ENCODE results near the gene PALD1.

PALD1 gene

DNA sequence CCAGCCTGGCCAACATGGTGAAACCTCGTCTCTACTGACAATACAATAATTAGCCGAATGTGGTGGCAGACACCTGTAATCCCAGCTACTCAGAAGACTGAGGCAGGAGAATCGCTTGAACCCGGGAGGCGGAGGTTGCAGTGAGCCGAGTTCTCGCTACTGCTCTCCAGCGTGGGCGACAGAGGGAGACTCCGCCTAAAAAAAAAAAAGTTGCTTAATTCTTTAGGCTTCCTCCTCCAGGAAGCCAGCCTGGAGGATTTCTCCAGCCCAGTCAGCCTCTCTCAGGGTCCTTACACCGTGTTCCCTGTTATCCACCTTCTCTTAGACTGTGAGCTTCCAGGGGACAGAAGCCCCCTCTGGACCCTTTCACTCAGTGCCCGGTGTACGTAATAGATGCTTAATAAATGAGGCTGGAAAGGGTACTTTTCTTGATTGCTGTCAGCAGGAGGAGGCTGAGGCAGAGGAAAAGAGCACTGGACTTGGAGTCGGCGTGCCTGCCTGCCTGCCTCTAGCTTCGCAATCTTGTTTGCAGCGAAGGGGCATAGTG lies 20.7 kb upstream of the PALD1 start:
- DNase-seq (ENCODE audit: low read depth) = no peak

DNA sequence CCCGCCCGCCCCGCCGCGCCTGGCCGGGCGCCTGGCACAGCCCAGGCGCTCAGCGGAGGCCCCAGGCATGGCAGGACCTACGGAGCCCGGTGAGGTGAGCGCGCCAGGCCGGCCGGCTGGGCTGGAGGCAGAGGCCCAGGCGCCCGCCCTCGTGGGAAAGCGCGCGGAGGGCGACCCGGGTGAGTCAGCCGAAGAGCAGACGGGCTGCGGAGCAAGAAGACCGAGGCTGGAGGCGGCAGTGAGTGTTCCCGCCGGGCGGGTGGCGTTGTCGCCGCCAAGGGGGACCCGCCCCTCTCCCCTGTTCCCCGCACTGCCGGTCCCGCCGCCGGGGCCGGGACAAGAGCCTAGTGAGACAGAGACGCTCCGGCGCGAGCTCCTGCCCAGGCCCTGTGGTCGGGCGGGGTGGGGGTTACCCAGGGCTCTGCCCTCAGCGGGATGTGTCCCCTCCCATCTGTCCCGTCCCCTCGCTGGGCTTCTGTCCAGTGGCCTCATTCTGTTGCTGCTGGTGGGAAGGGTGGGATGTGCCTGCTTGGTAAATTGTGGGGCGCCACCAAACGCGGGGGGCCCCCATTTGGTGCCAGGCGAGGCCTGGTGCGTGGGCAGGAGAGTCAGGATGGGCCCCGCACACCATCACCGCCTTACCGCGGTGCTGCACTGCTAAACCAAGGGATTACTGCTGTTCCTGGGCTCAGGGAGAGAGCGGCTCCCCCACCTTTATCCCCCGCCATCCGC lies 20.1 kb upstream of the PALD1 start:
- DNase-seq (ENCODE audit: low read depth) = no peak

DNA sequence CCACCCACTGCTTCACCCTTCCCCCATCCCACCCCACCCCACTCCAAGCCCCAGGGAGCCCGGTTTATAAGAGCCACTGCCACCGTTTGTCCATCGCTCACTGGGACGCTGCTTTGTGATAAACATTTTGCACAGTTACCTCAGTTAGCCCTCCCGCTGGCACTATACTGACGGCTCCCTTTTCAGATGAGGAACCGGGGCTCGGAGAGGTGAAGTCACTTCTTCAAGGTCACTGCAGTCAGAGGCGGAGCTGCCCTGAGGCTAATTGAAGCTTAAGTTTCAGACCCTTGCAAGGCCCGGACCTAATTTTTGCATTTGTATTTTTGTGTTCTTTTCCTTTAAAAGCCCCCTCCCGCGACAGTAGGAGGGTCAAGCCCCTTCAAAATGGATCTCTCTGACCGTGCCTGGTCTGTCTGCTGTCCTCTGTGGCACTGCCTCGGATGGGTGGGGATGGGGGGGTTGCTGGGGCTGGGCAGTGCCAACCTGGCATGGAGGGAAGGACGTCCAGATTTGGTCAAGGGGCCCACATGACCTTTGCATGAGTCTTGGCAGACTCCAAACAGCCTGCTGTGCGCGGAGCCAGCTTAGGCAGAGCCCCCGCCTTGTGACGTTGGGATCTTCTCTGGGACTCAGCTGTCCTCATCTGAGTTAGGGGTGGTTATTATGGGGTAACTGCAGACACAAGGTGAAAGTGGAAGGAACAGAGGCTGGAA lies 19.4 kb upstream of the PALD1 start:
- no peak for DNase-seq (ENCODE audit: low read depth)

DNA sequence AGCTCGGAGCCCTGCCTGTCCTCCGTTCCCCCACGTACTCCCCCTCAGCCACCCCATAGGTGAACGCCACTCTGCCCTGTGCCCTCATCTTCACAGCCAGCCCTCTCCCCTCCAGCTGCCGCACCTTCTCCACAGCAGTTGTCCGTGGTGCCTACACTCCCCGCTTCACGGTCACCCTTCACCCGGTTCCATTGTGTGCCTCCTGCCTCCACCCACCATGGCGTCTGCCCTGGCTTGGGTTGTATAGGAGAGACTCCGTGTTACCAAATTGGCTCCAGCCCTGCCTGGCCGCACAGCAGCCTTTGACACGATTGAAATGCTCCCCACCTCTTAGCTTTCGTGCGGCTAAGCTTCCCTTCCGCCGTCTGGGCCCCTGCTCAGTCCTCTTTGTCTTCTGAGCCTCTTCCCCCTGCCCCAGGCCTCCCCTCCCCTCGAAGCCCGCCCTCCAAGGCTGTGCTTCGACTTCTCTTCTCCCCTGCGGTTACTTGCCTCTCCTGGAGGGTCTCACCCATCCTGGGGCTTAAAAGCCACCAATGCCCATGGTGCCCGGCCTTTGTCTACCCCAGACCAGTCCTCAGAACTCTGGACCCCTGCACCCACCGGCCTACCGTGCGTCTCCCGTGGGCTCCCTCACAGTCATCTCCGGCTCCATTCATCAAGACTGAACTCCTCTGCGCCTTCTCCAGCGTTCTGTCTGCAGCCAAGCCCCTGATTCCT lies 18.6 kb upstream of the PALD1 start:
- no peak for DNase-seq (ENCODE audit: low read depth)

DNA sequence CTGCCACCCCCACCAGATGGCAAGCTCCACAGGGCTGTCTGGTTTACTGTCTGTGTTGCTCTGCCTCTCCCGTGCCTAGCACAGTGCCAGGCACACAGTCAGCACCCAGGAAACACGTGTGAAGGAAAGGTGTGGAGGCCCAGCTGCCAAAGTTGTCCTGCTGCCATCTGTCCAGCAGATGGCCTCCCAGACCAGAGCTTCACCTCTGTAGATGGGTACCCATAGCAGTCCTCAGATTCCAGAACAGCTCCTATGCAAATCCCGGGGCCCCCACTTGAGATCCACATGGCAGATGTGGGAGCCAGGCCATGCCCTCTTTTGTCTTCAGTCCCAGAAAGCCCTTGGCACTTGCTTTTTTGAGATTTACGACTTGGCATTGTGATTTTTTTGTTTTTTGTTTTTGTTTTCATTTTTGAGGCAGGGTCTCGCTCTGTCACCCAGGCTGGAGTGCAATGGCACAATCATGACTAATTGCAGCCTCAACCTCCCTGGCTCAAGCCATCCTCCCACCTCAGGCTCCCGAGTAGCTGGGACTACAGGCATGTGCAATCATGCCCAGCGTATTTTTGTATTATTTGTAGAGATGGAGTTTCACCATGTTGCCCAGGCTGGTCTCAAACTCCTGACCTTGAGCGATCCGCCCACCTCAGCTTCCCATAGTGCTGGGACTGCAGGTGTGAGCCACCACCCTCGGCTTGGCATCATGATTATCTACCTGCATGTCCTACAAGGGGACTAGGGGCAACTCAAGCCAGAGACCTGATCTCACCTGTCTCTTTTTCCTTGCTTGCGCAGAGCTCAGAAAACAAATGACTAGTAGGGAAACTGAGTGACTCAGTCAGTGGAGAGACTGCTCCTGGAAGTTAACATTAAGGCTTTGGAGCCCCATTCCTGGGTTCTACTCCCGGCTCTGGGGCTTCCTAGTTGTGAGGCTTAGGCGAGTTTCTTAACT lies 16.9 kb upstream of the PALD1 start:
- DNase-seq (ENCODE audit: low read depth) = no peak

DNA sequence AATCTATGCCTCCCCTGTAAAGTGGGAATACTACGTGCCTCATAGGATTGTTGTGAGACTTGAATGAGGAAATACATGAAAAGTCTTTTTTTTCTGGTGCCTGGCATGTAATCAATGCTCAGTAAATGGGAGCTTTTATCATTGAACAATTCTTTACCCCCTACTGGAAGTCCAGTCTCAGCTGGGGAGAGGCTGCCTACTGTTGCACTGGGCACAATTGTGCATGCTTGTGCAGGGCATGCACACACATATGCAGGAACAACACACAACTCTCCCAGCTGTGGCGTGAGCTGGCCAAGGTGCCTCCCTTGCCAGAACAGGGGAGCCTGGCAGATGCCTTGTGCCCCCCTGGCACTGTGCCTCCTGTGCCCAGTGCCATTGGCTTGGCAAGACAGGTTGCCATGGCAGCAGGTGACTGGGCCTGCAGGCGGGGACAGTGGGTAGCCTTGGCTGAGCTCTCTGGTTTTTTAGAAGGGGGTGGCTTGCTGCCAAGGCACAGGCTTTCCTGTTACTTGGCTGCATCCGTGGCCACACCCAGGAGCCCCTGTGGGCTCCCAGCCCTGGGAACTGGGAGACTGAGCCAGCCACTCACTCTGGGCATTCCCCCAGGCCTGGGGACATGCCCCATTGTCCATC lies 16.1 kb upstream of the PALD1 start:
- no peak for DNase-seq (ENCODE audit: low read depth)

DNA sequence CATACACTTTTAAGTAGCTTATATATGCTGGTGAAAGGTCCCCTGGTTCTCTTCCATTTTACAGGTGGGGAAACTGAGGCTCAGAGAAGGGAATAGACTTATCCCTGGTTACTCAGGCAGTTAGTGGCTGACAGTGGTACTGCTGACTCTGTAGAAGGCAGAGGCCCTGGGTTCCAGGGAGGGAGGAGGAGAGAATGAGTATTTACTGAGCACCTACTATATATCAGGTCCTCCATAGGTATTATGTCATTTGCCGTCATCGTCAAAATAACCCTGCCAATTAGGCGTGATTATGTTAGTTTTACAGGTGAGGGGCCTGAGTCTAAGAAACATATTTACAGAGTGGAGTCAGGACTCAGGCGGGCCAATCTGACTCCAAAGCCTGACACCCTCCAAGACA lies 13.3 kb upstream of the PALD1 start:
- DNase-seq (ENCODE audit: low read depth) = no peak

DNA sequence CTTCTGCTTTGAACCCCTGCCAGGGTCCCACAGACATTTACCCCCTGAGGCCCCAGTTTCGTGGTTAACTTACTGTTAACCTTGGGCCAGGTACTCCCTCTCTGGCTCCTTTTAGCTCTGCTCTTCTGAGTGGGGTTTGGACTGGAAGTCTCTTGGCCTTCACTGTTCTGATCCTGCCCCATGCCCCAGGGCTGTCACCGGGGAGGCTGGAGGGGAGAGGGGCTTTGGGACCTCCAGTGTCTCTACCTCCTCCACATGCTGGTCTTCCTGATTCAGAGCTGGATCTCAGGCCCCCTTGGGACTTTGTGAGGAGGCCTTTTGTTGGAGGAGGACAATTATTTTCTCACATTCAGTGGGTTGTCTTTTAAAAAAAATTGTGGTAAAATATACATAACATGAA lies 12.7 kb upstream of the PALD1 start:
- no peak for DNase-seq (ENCODE audit: low read depth)

DNA sequence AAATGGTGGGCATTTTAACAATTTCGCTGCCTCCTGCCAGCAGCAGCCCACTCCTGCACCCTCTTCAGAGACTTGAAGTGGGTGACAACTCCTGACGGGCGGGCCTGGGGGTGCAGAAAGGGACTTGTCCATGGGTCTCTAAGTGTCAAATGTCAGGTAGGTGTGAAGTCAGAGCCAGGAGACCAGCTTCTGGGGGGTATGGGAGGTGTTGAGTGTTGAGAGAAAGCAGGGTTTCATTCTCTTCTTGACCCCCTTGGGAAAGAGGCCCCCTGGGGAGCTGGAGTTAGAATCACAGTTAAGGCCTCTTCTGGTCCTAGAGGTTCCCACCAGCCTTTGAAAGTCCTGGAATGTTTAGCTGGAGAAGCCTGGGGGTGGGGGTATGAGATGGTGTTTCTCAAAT lies 11.6 kb upstream of the PALD1 start:
- no peak for DNase-seq (ENCODE audit: low read depth)

DNA sequence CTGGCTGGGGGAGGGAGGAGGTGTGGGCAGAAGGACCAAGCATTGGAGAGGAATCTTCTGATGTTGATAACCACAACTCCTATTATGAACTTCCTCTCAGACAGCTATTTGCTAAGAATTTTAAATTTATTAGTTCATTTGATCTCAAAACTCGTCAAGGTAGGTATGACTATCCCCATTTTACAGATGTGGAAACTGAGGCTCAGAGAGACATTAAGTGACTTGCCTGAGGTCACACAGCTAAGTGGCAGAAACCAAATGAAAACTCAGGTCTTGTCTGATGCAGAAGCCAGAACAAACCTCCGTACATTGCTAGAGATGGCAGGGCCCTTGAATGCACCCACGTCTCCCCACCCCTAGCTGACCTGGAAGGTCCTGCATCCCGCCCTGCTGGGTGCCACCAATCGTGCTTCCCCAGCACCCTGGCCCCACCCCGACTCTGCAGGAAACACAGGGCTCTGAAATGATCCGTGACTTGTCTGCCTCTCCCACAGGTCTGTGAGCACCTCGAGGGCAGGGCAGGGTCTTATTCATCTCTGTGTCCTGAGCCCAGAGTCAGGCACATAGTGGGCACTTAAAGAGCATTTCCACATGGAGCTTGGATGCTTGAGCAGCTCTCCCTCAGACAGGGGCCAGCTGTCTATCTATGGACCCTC lies 5.6 kb upstream of the PALD1 start:
- no peak for DNase-seq (ENCODE audit: low read depth)

DNA sequence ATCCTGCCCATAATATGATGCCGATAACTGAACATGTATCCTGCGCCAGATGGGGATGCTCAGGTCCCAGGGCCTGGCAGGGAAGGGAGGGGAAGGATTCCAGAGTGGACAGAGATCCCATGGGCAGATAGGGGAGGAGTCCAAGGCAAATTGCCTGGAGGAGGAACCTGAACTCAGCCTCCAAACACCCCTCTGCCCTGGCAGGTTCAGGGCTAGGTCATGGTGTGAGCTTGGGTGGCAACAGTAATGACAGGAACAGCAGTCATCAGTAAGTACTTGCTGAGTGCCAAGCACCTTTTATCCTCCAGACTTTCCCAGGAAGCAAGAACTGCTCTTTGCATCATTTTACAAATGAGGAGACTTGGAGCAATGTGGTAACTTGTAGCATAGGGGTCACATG lies 3.8 kb upstream of the PALD1 start:
- DNase-seq (ENCODE audit: low read depth) = no peak

DNA sequence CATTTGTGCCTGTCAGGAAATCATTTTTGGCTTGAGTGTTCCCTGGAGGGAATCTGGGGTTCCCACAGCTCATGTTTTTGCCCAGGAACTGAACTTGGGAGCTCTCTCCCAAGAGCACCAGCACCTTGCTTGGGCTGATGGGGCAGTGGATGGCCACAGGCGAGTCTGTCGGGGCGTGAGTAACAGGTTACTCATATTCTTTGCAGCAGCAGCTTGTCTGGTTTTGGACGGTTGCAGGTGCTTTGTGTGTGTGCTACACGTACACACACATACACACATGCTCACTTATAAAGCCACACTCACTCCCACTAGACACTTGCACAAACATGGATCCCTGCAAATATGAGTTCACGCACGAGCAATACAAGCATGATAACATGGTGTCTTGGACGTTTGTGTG lies 2.9 kb upstream of the PALD1 start:
- no peak for DNase-seq (ENCODE audit: low read depth)

DNA sequence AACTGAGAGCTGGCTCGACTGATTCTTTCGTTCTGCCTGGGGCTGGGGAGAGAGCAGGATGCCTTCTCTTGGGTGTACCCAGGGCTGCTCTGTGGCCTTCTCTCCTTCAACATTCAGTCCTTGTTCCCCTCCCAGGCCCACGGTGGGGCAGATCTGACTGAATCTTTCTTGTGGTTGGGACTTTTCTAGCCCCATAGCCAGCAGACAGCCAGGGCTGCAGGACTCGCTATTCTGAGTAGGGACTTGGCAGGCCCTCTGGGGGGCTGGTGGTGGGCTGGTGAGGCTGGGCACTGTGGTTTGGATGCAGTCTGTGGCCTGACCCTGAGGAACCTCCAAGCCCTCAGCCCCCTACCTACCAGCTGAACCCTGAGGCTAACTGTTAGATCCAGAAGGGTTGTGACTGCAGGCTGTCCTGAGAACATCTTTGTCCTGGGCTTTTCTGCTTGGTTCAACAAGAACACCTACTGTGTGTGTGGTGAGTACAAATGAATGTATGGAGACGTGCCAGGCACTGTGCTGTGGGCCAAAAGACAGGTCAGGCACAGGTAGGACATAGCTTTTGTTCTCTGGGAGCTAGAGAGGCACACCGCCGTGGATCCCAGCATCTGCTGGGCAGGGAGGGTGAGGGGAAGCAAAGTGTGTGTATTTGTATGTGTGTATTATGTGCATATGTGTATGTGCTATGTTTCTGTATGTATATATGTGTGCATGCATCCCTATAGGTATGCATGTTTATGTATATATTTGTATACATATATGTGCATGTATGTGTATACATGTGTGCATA lies 2.1 kb upstream of the PALD1 start:
- no peak for DNase-seq (ENCODE audit: low read depth)

DNA sequence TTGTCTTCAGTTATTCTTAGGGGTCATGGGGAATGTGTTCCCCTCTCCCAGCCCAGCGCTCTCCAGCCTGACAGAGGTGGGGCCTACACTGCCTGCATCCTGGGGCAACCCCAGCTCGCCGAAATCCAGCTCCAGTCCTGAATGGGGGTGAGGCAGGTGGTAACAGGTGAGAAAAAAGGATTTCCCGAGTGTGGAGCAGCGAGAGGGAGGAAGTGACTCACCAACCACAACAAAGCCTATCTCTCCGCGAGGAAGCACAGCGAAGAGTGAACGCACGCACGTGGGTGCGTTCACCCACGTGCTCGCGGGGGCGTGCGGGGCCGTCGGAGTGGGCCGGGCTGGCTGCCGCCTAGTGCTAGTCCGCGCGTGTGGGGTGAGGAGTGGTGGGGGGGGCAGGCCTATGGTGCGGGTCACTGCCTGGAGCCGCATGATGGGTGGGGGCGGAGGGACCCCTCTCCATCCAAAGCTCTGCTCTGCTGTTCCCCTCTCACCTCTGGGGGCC lies 855 bp upstream of the PALD1 start:
- DNase-seq (ENCODE audit: low read depth) = no peak

DNA sequence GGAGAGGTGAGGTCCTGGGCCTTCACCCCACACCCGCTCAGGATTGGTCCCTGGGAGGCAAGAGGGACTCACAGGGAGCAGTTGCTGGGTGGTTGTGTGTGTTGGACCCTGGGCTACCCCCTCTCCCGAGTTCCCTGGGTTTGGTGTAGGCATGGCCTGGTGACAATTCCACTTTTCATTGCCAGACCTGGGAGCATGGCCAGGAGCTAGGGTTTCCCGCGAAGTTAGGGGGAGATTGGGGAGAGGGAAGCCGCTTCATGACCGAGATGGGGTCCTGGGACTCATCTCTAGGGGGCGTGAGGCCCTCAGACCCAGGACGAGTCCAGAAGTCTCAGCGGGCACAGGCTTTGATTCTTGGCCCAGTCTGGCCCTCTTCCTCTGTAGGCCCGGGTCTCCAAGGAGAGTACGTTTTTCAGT lies 606 bp downstream of the PALD1 start:
- no peak for DNase-seq (ENCODE audit: low read depth)

DNA sequence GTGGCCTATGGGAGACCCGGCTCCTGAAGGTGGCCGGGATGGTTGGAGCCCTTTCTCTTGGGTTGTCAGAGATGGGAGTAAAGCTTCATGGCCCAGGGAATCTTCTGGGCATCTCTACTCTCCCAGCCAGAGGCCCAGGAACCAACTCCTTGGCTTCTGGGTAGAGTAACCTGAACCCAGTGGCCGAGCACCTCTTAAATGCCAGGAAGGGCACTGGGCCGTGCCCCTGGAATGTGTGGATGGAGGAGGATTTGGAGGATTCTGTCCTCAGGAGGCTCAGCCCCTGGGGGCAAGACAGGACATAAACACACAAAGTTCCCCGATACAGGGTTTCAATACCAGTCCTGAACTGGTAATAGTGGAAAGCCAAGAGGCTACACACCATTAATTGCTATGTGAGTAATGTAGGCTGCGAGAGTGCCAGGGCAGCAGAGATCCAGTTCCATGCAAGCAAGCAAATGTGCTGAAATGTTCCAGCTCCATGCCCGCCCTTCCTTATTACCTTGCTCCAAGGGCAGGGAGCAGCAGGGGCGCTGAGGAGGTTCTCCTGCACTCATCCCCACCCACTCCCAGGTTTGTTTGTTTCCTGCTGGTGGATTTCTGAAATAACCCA lies 1.2 kb downstream of the PALD1 start:
- no peak for DNase-seq (ENCODE audit: low read depth)

DNA sequence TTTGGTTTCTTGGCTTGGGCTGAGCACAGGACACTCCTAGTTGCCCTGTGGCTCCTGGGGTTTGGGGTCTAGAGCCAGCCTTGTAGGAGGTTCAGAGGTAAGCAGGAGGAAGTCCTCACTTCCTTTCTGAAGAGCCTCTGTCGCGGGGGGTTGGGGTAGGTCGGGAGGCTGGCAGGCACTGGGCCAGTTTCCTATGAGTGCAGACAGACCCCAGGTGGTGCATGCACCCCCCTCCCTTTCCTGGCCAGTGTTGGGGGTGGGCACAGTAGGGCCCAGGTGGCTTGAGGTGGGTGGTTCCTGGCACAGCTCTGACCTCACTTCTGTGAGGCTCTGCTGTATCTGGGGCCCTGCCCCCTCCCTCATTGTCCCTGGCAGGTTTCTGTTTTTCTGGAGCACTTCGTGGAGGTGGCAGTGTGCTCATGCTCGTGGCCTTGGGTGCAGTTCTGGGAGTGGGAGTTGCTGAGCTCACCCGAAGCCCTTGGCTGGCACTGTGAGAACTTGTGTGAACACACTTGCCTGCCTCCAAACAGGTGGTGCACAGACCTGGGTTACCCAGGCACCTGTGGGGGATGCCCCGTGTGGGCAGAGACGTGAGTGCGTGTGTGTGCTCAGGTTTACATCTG lies 1.8 kb downstream of the PALD1 start:
- DNase-seq (ENCODE audit: low read depth) = no peak

DNA sequence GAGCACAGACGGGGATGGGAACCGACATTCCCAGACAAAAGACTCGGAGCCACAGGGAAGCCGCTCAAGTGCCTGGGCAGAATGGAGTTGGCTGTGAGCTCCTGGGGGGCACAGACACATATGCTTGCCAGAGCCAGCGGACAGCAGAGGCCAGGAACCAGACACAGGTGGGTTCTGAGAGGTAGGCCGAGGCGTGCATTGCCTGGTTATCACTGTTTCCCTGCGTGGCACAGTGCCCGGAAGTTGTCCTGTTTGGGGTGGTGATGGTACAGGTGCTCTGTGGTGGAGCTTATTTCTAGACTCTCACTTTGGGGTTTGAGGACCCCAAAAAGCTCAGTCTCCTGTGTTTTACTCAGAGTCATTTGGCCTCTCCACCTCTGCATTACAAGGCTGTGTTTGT lies 2.5 kb downstream of the PALD1 start:
- DNase-seq (ENCODE audit: low read depth) = no peak

All from HS-27A (cell line).